LNCAP (cell line): Measurements from ENCODE around the gene PTPRJ.

Experiments used
- TF ChIP-seq, protein P1 (sequence below): fragments of 450-650 bp; IDR thresholded peaks from 2 replicates; pipeline ENCODE4 v1.5.1; 2017; ENCODE audit warnings: mild to moderate bottlenecking

The PTPRJ gene

DNA sequence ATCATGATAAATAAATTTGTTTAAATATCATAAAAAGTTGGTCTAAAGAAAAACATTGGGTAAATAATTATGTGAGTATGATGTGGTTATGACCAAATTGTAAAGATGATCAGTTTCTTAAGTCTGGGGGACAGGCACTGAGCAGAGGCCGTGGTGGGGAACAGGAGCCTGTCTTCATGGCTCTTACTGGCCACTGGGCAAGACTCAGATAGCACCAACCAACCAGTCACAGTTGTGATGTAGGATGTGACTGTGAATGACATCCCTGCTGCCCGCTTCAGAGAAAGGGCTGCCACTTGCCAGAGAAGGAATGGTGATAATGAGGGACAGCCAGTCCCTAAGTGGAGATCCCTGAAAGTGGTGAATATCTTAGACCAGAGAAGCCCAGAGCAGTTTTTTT lies 7.0 kb downstream of the PTPRJ start:
- TF ChIP-seq, protein P1, sequence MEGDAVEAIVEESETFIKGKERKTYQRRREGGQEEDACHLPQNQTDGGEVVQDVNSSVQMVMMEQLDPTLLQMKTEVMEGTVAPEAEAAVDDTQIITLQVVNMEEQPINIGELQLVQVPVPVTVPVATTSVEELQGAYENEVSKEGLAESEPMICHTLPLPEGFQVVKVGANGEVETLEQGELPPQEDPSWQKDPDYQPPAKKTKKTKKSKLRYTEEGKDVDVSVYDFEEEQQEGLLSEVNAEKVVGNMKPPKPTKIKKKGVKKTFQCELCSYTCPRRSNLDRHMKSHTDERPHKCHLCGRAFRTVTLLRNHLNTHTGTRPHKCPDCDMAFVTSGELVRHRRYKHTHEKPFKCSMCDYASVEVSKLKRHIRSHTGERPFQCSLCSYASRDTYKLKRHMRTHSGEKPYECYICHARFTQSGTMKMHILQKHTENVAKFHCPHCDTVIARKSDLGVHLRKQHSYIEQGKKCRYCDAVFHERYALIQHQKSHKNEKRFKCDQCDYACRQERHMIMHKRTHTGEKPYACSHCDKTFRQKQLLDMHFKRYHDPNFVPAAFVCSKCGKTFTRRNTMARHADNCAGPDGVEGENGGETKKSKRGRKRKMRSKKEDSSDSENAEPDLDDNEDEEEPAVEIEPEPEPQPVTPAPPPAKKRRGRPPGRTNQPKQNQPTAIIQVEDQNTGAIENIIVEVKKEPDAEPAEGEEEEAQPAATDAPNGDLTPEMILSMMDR = no peak

DNA sequence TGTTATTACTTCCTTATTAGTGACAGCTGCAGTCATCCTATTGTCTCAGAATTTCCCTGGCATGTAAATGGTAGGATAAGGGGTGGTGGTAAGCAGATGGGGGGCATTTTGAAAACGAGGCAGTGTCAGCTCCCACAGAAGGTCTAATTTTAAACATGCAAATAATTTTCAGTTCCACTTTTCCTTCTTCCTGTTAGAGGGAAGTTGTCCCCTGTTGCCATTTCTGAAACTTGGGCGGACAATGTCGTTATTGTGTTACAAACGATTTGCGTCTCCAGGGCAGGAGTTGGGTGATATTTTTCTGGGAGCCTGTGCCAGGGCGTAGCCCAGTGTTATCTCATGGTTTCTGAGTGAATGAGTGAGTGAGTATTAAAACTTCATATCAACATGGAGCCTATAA lies 7.4 kb downstream of the PTPRJ start:
- TF ChIP-seq, protein P1 = no peak

DNA sequence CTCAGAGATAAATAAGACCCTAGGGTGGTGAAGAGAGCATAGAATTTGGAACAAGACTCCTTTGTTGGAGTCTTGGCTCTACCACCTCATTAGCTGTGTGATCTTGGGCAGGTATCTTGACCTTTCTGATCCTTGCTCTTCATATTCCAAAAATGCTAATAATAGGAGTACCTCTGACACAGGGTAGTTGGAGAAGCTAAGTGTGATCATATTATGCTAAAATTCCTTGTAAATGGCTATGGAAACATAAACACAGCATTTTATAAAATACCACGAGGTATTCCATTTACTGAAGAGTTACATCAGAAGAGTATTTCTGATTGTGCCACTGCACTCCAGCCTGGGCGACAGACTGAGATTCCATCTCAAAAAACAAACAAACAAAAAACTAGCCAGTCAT lies 9.4 kb downstream of the PTPRJ start:
- TF ChIP-seq, protein P1 = no peak

DNA sequence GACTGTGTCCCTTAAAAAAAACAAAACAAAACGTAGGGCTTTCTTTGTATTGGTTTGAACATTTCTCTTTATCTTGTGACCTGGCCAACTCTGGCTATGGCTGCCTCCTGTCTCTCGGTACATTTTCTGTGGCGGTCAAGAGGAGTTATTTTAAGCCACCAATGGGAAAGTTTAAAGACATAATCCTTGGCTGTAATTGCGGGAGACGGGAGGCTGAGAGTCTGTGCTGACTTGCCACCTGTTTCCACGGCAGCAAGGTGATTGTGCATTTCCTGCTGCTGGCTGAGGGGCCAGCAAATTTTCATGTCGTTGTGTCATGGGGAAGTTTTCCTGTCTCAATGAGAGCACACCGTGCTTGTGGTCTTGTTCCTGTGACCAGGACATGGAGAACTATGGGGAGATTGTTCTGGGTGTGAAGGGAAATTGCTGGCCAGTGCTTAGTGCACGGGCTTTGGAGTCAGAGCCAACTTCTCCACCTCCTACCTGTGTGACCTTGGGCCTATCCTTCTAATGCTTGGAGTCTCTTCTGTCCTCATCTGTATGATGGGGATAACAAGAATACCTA lies 11.0 kb downstream of the PTPRJ start:
- TF ChIP-seq, protein P1 = no peak

DNA sequence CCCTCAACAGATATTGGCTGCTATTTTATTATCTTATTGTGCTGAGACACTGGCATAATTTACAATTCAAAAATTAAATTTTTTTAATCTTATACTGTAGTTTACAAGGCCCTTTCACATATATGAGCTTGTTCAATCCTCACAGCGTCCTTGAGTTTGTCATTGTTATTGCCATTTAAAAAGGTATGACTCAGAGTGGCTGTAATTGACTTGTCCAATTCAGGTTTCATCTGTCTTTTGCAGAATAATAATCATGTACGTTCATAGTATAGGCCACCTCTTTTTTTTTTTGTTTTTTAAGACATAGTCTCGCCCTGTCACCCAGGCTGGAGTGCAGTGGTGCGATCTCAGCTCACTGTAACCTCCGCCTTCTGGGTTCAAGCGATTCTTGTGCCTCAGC lies 11.5 kb downstream of the PTPRJ start:
- TF ChIP-seq, protein P1 = no peak

DNA sequence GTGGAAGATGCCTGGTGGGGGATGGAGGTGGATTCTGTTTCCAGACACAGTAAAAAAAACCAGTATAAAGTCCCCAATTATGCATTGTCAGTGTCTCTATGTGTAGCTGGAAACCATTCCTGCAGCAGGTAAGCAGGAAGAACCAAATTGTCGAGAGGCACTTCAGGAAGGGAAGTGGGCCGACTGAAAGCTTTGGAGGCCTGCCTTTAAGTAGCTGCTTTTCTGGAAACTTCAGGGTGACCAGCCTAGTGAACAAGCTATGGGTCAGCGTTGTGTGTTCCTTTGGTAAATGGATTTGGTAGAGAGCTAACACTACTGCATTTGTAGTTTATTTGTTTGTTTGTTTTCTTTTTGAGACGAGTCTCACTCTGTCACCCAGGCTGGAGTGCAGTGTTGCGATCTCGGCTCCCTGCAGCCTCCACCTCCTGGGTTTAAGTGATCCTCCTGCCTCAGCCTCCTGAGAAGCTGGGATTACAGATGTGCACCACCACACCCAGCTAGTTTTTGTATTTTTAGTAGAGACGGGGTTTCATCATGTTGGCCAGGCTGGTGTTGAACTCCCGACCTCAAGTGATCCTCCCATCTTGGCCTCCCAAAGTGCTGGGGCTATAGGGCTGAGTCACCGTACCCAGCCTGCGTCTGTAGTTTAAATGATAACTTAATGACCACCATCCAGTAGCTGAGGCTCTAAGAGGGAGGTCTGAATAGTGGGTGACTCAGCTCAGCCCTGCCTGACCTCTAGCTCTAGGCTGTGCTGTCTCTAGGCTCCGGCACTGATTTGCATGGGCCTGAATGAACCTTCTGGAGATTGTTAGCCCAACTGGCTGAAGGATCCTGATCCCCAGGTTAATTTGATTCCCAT lies 12.8 kb downstream of the PTPRJ start:
- TF ChIP-seq, protein P1 = no peak

DNA sequence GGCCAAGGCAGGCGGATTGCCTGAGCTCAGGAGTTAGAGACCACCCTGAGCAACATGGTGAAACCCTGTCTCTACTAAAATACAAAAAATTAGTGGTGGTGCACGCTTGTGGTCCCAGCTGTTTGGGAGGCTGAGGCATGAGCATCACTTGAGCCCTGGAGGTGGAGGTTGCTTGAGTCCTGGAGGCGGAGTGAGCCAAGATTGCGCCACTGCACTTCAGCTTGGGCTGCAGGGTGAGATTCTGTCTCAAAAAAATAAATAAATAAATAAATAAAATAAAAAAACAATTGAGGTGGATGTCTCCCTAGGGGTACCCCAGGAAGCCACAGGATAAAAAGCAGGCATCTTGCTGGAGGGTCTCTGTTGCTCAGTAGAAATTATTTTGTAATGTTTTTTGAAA lies 14.1 kb downstream of the PTPRJ start:
- TF ChIP-seq, protein P1 = no peak
